HepG2 (cell line): ENCODE data around the gene KNG1. TPM values are rescaled to one million over a fixed set of nuclear protein-coding genes. Genes with fewer than 3 reads are reported as not detected.

Source experiments
- ATAC-seq: fragments of 200-7000 bp; cut with Tn5 transposase; 3 replicates; pipeline ENCODE4 v1.9.1; 2020; ENCODE audit warnings: mild to moderate bottlenecking, moderate library complexity
- BruUV-seq: library from RNA; stranded (reverse); fragments of 400-500 nt; replicated peaks from 2 replicates; lab custom pipeline; 2021; lab: Mats Ljungman, UMichigan
- CTCF ChIA-PET: fragments of 300-600 bp; formaldehyde crosslinking; extraction: SDS; loops from one replicate; lab custom pipeline; 2021; ENCODE audit warnings: low total read pairs, inconsistent platforms, low intra/inter-chr PET ratio; lab: Yijun Ruan, JAX
- POLR2A ChIA-PET: fragments of 350-600 bp; sonication (Branson Sonifier 250); formaldehyde crosslinking; loops from one replicate; lab custom pipeline; 2020; ENCODE audit warnings: antibody characterized with exemption, inconsistent platforms; lab: Yijun Ruan, JAX
- DNase-seq: peaks from one replicate; pipeline ENCODE4 v3.0.0-alpha.2; 2015; ENCODE audit warnings: low spot score
- FAIRE-seq: peaks from 3 replicates; lab custom pipeline; 2011; peaks lifted over from hg19 to GRCh38; lab: Jason Lieb, UNC
- H2AFZ ChIP-seq: one replicate; pipeline ENCODE4 v1.6.1; 2011; ENCODE audit warnings: low read length, inconsistent platforms
- H3K27ac ChIP-seq: fragments of 300-600 bp; 3 replicates; pipeline ENCODE4 v1.8.0; 2011; ENCODE audit warnings: mixed run types, mild to moderate bottlenecking, mixed read lengths, low read length, inconsistent platforms; ENCODE audit not compliant: insufficient read depth; ENCODE audit errors: extremely low read length
- H3K27me3 ChIP-seq, 2 experiments: fragments of 200-600 bp in 1 of 2; 2 replicates in 1 of 2; 3 replicates in 1 of 2; pipeline versions ENCODE4 v1.6.0 to v1.8.0; 2011; ENCODE audit warnings: low read length in 2 of 2, mild to moderate bottlenecking in 2 of 2, moderate library complexity in 2 of 2, inconsistent platforms in 1 of 2; ENCODE audit not compliant: insufficient read depth in 2 of 2, control insufficient read depth in 1 of 2
- H3K36me3 ChIP-seq, 2 experiments: fragments of 200-600 bp in 1 of 2; replicated peaks in 1 of 2; 2 replicates in 1 of 2; 3 replicates in 1 of 2; pipeline versions ENCODE4 v1.5.1 to v1.8.0; 2011; ENCODE audit warnings: low read length in 2 of 2, inconsistent platforms in 1 of 2; ENCODE audit not compliant: insufficient read depth in 2 of 2, control insufficient read depth in 1 of 2
- H3K4me1 ChIP-seq: 2 replicates; pipeline ENCODE4 v1.5.1; 2012; ENCODE audit warnings: low read length, inconsistent platforms; ENCODE audit not compliant: insufficient read depth
- H3K4me2 ChIP-seq: 2 replicates; pipeline ENCODE4 v1.6.0; 2011; ENCODE audit warnings: low read depth, low read length, inconsistent platforms
- H3K4me3 ChIP-seq, 3 experiments: fragments of 200-600 bp in 1 of 3; sonication (generic), shearing (Covaris generic) in 1 of 3; replicated peaks in 1 of 3; 2 replicates each; pipeline ENCODE4 v1.5.1; 2011 to 2016; ENCODE audit warnings: low read length in 3 of 3, inconsistent platforms in 2 of 3, low read depth in 2 of 3, mild to moderate bottlenecking in 2 of 3, control low read depth in 1 of 3, mixed read lengths in 1 of 3; ENCODE audit not compliant: insufficient read depth in 1 of 3
- H3K79me2 ChIP-seq: one replicate; pipeline ENCODE4 v1.6.1; 2011; ENCODE audit warnings: low read length, inconsistent platforms; ENCODE audit not compliant: insufficient read depth
- H3K9ac ChIP-seq: 2 replicates; pipeline ENCODE4 v1.6.0; 2011; ENCODE audit warnings: mild to moderate bottlenecking, low read depth, low read length, inconsistent platforms; ENCODE audit not compliant: insufficient read depth
- H3K9me3 ChIP-seq: 2 replicates; pipeline ENCODE4 v1.5.1; 2012; ENCODE audit warnings: mild to moderate bottlenecking, low read length
- H4K20me1 ChIP-seq: 2 replicates; pipeline ENCODE4 v1.6.0; 2011; ENCODE audit warnings: inconsistent platforms, mild to moderate bottlenecking, low read length, moderate library complexity; ENCODE audit not compliant: insufficient read depth
- FOSL2 ChIP-seq: sonication (generic); formaldehyde crosslinking; IDR thresholded peaks from 2 replicates; pipeline ENCODE4 v1.4.0; 2020; ENCODE audit warnings: missing genetic modification reagents
- HNF4A ChIP-seq: sonication (generic); formaldehyde crosslinking; IDR thresholded peaks from 2 replicates; pipeline ENCODE4 v1.4.0; 2020; ENCODE audit warnings: missing genetic modification reagents
- PPARG ChIP-seq: conservative IDR thresholded peaks from 2 replicates; pipeline ENCODE4 v1.6.1; 2016; ENCODE audit warnings: missing biosample characterization, missing genetic modification reagents
- RORA ChIP-seq: sonication (generic); formaldehyde crosslinking; IDR thresholded peaks from 2 replicates; pipeline ENCODE4 v1.5.0; 2020; ENCODE audit warnings: mild to moderate bottlenecking, missing genetic modification reagents, moderate library complexity
- STAG1 ChIP-seq: sonication (generic); formaldehyde crosslinking; IDR thresholded peaks from 2 replicates; pipeline ENCODE4 v1.4.0; 2020; ENCODE audit warnings: missing genetic modification reagents
- THYN1 ChIP-seq: sonication (generic); formaldehyde crosslinking; IDR thresholded peaks from 2 replicates; pipeline ENCODE4 v1.8.1; 2023; ENCODE audit warnings: low read depth, mild to moderate bottlenecking, moderate library complexity, missing genetic modification reagents, borderline replicate concordance
- ZFX ChIP-seq: sonication (generic); formaldehyde crosslinking; IDR thresholded peaks from 2 replicates; pipeline ENCODE4 v1.4.0; 2020; ENCODE audit warnings: mild to moderate bottlenecking, low read depth, missing genetic modification reagents, moderate library complexity
- ZNF251 ChIP-seq: sonication (generic); formaldehyde crosslinking; IDR thresholded peaks from 2 replicates; pipeline ENCODE4 v1.9.0; 2021; ENCODE audit warnings: mild to moderate bottlenecking, missing genetic modification reagents
- ZNF629 ChIP-seq: sonication (generic); formaldehyde crosslinking; conservative IDR thresholded peaks from 2 replicates; pipeline ENCODE4 v1.5.0; 2020; ENCODE audit warnings: missing genetic modification reagents
- ZNF775 ChIP-seq: sonication (generic); formaldehyde crosslinking; IDR thresholded peaks from 2 replicates; pipeline ENCODE4 v1.4.0; 2020; ENCODE audit warnings: missing genetic modification reagents, mild to moderate bottlenecking, moderate library complexity, borderline replicate concordance
- WGBS: methylation state at CpG from one replicate; pipeline ENCODE4 v1.1.6; 2017; ENCODE audit warnings: low lambda C conversion rate; 5-methylcytosine and 5-hydroxymethylcytosine counted together
- in situ Hi-C: cut with HindIII; loops from 2 replicates; pipeline ENCODE4 v1.10.0; 2017; ENCODE audit warnings: low pct_unique_long_range_greater_than_20kb; ENCODE audit not compliant: extremely low pct_ligation_motif_present
- intact Hi-C: fragments of 100-400 bp; cut with micrococcal nuclease; formaldehyde crosslinking; loops from one replicate; pipeline ENCODE4 v1.10.0; 2022; ENCODE audit not compliant: unreplicated experiment
- polyA plus RNA-seq, 8 experiments: library from polyadenylated mRNA; depleted of rRNA in 3 of 8; stranded (reverse) in 7 of 8; unstranded in 1 of 8; fragments of >200 nt; fragmentation: Illumina TruSeq in 4 of 8; extraction: Trizol in 4 of 8; gene quantifications; 2 replicates each; pipeline versions ENCODE4 v1.2.1 to v1.2.3, GENCODE V29; 2011 to 2016; ENCODE audit warnings: low read depth in 4 of 8, missing spikeins in 1 of 8, mixed read lengths in 1 of 8; ENCODE audit not compliant: insufficient read depth in 1 of 8
- total RNA-seq, 5 experiments: library from RNA; depleted of rRNA; stranded (reverse); fragments of >200 nt; fragmentation: Illumina TruSeq; extraction: Trizol; gene quantifications; 2 replicates each; pipeline ENCODE4 v1.2.3, GENCODE V29; 2016; ENCODE audit warnings: low read depth in 1 of 5
- TF ChIP-seq, protein P1 (sequence below): sonication (generic); formaldehyde crosslinking; IDR thresholded peaks from 2 replicates; pipeline ENCODE4 v1.5.0; 2020; ENCODE audit warnings: mild to moderate bottlenecking, missing genetic modification reagents, moderate library complexity
- TF ChIP-seq, protein P2 (sequence below): sonication (generic); formaldehyde crosslinking; conservative IDR thresholded peaks from 2 replicates; pipeline ENCODE4 v1.8.0; 2022; ENCODE audit warnings: low read depth, missing genetic modification reagents

The KNG1 gene
- total and polyA plus RNA-seq, 2 of the 13 experiments (the other 11 are each of a cell fraction or from before 2014, with no cell fraction given) = 6.5 to 7.0 TPM

DNA sequence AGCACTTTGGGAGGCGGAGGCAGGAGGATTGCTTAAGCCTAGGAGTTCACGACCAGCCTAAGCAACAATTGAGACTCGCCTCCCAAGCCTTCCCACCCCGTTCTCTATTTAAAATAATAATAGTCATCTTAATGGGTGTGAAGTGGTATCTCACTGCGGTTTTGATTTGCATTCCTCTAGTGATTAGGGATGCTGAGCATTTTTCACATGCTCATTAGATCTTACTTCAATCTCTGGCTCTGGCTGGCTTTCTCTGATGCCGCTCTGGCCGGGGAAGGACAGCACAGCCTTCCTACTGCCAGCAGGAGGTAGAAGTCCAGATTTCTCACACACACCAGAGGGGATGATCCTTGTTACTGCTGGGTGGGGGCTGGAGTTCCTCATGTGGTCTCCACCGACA lies 58.8 kb downstream of the KNG1 start:
- H4K20me1 ChIP-seq = no peaks in the 10 kb centered on the region
- H3K27ac ChIP-seq = no peak overlapping the region
- WGBS = 48% methylated on average over 7 of the region's 8 CpGs
- no peaks in the 10 kb centered on the region for H3K79me2 ChIP-seq
- H2AFZ ChIP-seq = no peak overlapping the region
- CTCF ChIA-PET = no interaction called here
- BruUV-seq = no TSS peak
- in situ Hi-C loops = no loop called here
- intact Hi-C loops = no loop called here
- peak overlapping the region; percentile 16; the same call in 1 of the 2 replicates for H3K4me2 ChIP-seq
- no peaks in the 10 kb centered on the region for H3K36me3 ChIP-seq
- peak; percentile 28 for FAIRE-seq
- peak; percentile 29 for DNase-seq
- no peak overlapping the region for H3K4me3 ChIP-seq
- ATAC-seq = peak; percentile 93
- TF ChIP-seq STAG1 (CRISPR knock-in tag) (0 out of 2 replicates have a peak, but pooled peaks have one; percentile 6), FOSL2 (CRISPR knock-in tag) (no peak), ZNF775 (no peak), ZFX (CRISPR knock-in tag) (peak; percentile 18; the same call in 1 of the 2 replicates)
- TF ChIP-seq, protein P1, sequence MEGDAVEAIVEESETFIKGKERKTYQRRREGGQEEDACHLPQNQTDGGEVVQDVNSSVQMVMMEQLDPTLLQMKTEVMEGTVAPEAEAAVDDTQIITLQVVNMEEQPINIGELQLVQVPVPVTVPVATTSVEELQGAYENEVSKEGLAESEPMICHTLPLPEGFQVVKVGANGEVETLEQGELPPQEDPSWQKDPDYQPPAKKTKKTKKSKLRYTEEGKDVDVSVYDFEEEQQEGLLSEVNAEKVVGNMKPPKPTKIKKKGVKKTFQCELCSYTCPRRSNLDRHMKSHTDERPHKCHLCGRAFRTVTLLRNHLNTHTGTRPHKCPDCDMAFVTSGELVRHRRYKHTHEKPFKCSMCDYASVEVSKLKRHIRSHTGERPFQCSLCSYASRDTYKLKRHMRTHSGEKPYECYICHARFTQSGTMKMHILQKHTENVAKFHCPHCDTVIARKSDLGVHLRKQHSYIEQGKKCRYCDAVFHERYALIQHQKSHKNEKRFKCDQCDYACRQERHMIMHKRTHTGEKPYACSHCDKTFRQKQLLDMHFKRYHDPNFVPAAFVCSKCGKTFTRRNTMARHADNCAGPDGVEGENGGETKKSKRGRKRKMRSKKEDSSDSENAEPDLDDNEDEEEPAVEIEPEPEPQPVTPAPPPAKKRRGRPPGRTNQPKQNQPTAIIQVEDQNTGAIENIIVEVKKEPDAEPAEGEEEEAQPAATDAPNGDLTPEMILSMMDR (CRISPR knock-in tag) = peak; percentile 53
- POLR2A ChIA-PET = no interaction called here
- peaks cover 3 to 4% of the 10 kb centered on the region in 2 experiments; a peak in 2 of 5 replicates for H3K27me3 ChIP-seq
- no peak overlapping the region for H3K9ac ChIP-seq
- H3K9me3 ChIP-seq = no peaks in the 10 kb centered on the region
- peaks cover 23% of the 10 kb centered on the region for H3K4me1 ChIP-seq

DNA sequence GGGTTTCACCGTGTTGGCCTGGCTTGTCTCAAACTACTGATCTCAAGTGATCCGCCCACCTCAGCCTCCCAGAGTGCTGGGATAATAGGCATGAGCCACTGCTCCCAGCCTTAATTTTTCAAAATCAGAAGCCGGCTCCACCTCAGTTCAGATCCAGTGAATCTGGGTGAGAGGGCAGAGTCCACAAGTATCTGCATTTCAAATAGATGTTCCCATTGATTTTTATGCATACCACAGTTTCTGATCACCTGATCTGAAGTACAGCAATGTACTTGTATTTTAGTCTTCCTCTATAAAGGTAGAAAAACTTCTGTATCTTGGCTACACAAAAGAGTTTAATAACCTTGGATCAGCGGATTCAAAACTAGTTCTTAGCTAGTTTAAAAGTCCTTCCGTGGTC lies 62.0 kb downstream of the KNG1 start:
- Histone ChIP-seq H3K36me3 (peaks cover 0 to 1% of the 10 kb centered on the region in 2 experiments; a peak in 2 of 5 replicates), H3K4me3 (no peak overlapping the region), H3K79me2 (peaks cover 10% of the 10 kb centered on the region), H3K9me3 (no peaks in the 10 kb centered on the region), H2AFZ (no peak overlapping the region), H3K27ac (no peak overlapping the region), H3K4me1 (peaks cover 28% of the 10 kb centered on the region), H4K20me1 (peaks cover 8% of the 10 kb centered on the region), H3K9ac (no peak overlapping the region), H3K4me2 (no peak overlapping the region), H3K27me3 (no peaks in the 10 kb centered on the region; a peak in 2 of 5 replicates)
- no TSS peak for BruUV-seq
- FAIRE-seq = no peak
- TF ChIP-seq PPARG (CRISPR knock-in tag) (0 out of 2 replicates have a peak, but pooled peaks have one; percentile 29), RORA (no peak), THYN1 (CRISPR knock-in tag) (no peak), ZNF629 (CRISPR knock-in tag) (peak; percentile 57), HNF4A (peak; percentile 43), ZNF251 (CRISPR knock-in tag) (no peak)
- TF ChIP-seq, protein P2, sequence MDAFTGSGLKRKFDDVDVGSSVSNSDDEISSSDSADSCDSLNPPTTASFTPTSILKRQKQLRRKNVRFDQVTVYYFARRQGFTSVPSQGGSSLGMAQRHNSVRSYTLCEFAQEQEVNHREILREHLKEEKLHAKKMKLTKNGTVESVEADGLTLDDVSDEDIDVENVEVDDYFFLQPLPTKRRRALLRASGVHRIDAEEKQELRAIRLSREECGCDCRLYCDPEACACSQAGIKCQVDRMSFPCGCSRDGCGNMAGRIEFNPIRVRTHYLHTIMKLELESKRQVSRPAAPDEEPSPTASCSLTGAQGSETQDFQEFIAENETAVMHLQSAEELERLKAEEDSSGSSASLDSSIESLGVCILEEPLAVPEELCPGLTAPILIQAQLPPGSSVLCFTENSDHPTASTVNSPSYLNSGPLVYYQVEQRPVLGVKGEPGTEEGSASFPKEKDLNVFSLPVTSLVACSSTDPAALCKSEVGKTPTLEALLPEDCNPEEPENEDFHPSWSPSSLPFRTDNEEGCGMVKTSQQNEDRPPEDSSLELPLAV (CRISPR knock-in tag) = no peak
- ATAC-seq = no peak
- WGBS = 69% methylated on average over 5 of the region's 5 CpGs
- intact Hi-C loops (no loop called here), in situ Hi-C loops (no loop called here)
- CTCF ChIA-PET = no interaction called here
- DNase-seq = no peak
- POLR2A ChIA-PET = no interaction called here
